Panc1 (cell line): Measurements from ENCODE around the gene CAPN9. TPM values are rescaled to one million over a fixed set of nuclear protein-coding genes. Genes with fewer than 3 reads are reported as not detected.

Experiments
- ATAC-seq: fragments of 200-7000 bp; cut with Tn5 transposase; 2 replicates; pipeline ENCODE4 v1.9.1; 2020; ENCODE audit warnings: mild to moderate bottlenecking, moderate library complexity
- BruUV-seq: library from RNA; stranded (reverse); fragments of 400-500 nt; replicated peaks from 2 replicates; lab custom pipeline; 2021; lab: Mats Ljungman, UMichigan
- CTCF ChIA-PET: fragments of 300-600 bp; sonication (Branson Sonifier 250); formaldehyde crosslinking; loops from one replicate; lab custom pipeline; 2022; ENCODE audit warnings: antibody characterized with exemption; lab: Charles Lee
- POLR2A ChIA-PET: fragments of 300-600 bp; sonication (Branson Sonifier 250); formaldehyde crosslinking; loops from one replicate; lab custom pipeline; 2022; ENCODE audit warnings: antibody characterized with exemption; lab: Charles Lee
- DNase-seq: peaks from one replicate; pipeline ENCODE4 v3.0.0-alpha.2; 2010; ENCODE audit warnings: low read depth, low spot score
- H3K27ac ChIP-seq: 2 replicates; pipeline ENCODE4 v1.5.1; 2011; ENCODE audit warnings: mild to moderate bottlenecking, low read length, inconsistent platforms
- H3K27me3 ChIP-seq: fragments of 200-500 bp; sonication (Bioruptor generic); 2 replicates; pipeline ENCODE4 v1.6.0; 2014; ENCODE audit warnings: low read length, inconsistent platforms; ENCODE audit not compliant: control insufficient read depth, insufficient read depth
- H3K36me3 ChIP-seq: fragments of 200-500 bp; sonication (Bioruptor generic); 2 replicates; pipeline ENCODE4 v1.5.1; 2014; ENCODE audit warnings: inconsistent platforms, mild to moderate bottlenecking, low read length, moderate library complexity; ENCODE audit not compliant: control insufficient read depth, insufficient read depth
- H3K4me1 ChIP-seq: 2 replicates; pipeline ENCODE4 v1.5.1; 2011; ENCODE audit warnings: inconsistent platforms, mild to moderate bottlenecking, low read length, moderate library complexity; ENCODE audit not compliant: control insufficient read depth, insufficient read depth
- H3K4me3 ChIP-seq, 2 experiments: 2 replicates each; pipeline ENCODE4 v1.5.1; 2011 to 2012; ENCODE audit warnings: low read depth in 2 of 2, low read length in 2 of 2, mild to moderate bottlenecking in 2 of 2, inconsistent platforms in 1 of 2, moderate library complexity in 1 of 2
- H3K9me3 ChIP-seq: fragments of 200-500 bp; sonication (Bioruptor generic); 2 replicates; pipeline ENCODE4 v1.5.1; 2014; ENCODE audit warnings: low read depth, mild to moderate bottlenecking, inconsistent platforms, low read length, moderate library complexity; ENCODE audit not compliant: control insufficient read depth, insufficient read depth
- CTCF ChIP-seq: fragments of 450-650 bp; IDR thresholded peaks from 2 replicates; pipeline ENCODE4 v1.5.1; 2017; ENCODE audit warnings: mild to moderate bottlenecking
- POLR2AphosphoS5 ChIP-seq: IDR thresholded peaks from 2 replicates; pipeline ENCODE4 v1.6.1; 2012; ENCODE audit warnings: mild to moderate bottlenecking, low read depth, low read length, moderate library complexity
- REST ChIP-seq, 2 experiments: IDR thresholded peaks; 2 replicates each; pipeline ENCODE4 v1.6.1; 2011 to 2012; ENCODE audit warnings: low read depth in 2 of 2, control low read depth in 1 of 2, low read length in 1 of 2, mild to moderate bottlenecking in 1 of 2, moderate library complexity in 1 of 2; ENCODE audit not compliant: insufficient read depth in 1 of 2
- SIN3A ChIP-seq: IDR thresholded peaks from 2 replicates; pipeline ENCODE4 v1.6.1; 2012; ENCODE audit warnings: low read depth, mild to moderate bottlenecking, low read length, moderate library complexity, borderline replicate concordance; ENCODE audit not compliant: insufficient read depth
- TCF7L2 ChIP-seq: IDR thresholded peaks from 2 replicates; pipeline ENCODE4 v1.6.1; 2011; ENCODE audit warnings: mild to moderate bottlenecking, low read depth, low read length, inconsistent platforms
- in situ Hi-C: cut with HindIII; loops from 2 replicates; pipeline ENCODE4 v1.10.0; 2016; ENCODE audit warnings: low sequenced_read_pairs, low pct_unique_long_range_greater_than_20kb
- intact Hi-C: fragments of 100-400 bp; cut with micrococcal nuclease; formaldehyde crosslinking; loops from one replicate; pipeline ENCODE4 v1.10.0; 2022; ENCODE audit not compliant: unreplicated experiment
- total RNA-seq: library from RNA; stranded (reverse); gene quantifications from one replicate; pipeline ENCODE4 v1.2.1, GENCODE V29; 2021; ENCODE audit not compliant: unreplicated experiment

Gene CAPN9
- total RNA-seq, 1 experiment from 2014 or later: not detected

DNA sequence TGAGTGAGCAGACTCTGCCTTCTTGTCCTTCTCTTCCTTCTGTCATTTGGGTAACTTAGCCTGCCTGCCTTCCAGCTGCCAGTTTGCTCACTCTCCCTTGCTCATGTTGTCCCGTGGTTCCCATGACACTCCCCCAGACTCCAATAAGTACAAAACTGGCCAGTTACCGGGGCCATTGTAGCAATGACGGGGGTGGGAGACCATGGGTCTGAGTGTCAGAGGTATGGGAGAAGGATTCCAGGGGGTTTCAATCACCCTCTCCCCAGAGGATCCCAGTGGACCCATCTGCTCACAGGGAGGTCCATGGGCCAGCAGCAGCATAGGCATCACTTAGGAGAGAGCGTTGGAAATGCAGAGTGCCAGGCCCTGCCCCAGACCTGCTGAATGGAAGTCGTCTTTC is 51.3 kb downstream of the CAPN9 start:
- no TSS peak for BruUV-seq
- CTCF ChIA-PET: interaction anchor here (1.3 kb wide), 2 partner anchors 120 to 412 kb away, joined by 3 read pairs; no protein-coding TSS in a partner anchor

More for the DNA sequence above, 51.3 kb downstream of the CAPN9 start:
- no peaks in the 10 kb centered on the region for H3K36me3 ChIP-seq
- H3K27ac ChIP-seq: no peak overlapping the region
- POLR2A ChIA-PET: interaction anchor here (0.7 kb wide), 1 partner anchor 1228 kb away, joined by 3 read pairs; no protein-coding TSS in a partner anchor
- intact Hi-C loops (loop anchor here (1.0 to 5.0 kb wide), 2 partner anchors 119 to 413 kb away; no protein-coding TSS in a partner anchor), in situ Hi-C loops (no loop called here)
- TF ChIP-seq POLR2AphosphoS5 (no peak), TCF7L2 (no peak), REST (IDR thresholded peaks at IDR 0.05; ENCODE audit: insufficient read depth in 1 of 2, low read depth in 2 of 2, low read length in 1 of 2) (no peak), SIN3A (no peak), CTCF (no peak)
- H3K4me1 ChIP-seq: no peaks in the 10 kb centered on the region
- H3K4me3 ChIP-seq: no peak overlapping the region
- H3K27me3 ChIP-seq: no peaks in the 10 kb centered on the region
- ATAC-seq: no peak
- no peaks in the 10 kb centered on the region for H3K9me3 ChIP-seq
- DNase-seq: no peak
